Endothelial cell of umbilical vein (primary cell): ENCODE data around the gene PMIS2. TPM values are rescaled to one million over a fixed set of nuclear protein-coding genes. Genes with fewer than 3 reads are reported as not detected.
A peak's percentile ranks its signal among the peaks of the same experiment; 100 is the strongest.

Source experiments
- BruUV-seq: library from RNA; stranded (reverse); fragments of 400-500 nt; replicated peaks from 2 replicates; lab custom pipeline; 2021; lab: Mats Ljungman, UMichigan
- CTCF ChIA-PET: fragments of 300-600, 350-600 bp; sonication (Branson Sonifier 250); formaldehyde crosslinking; loops from one replicate; lab custom pipeline; 2021; ENCODE audit warnings: antibody characterized with exemption, inconsistent platforms; lab: Charles Lee
- POLR2A ChIA-PET: fragments of 300-600, 350-600 bp; sonication (Branson Sonifier 250); formaldehyde crosslinking; loops from one replicate; lab custom pipeline; 2021; ENCODE audit warnings: antibody characterized with exemption, inconsistent platforms; lab: Charles Lee
- DNase-seq: peaks from one replicate; pipeline ENCODE4 v3.0.0-alpha.2; 2011; ENCODE audit warnings: low read depth, low spot score
- FAIRE-seq: peaks from 2 replicates; lab custom pipeline; 2011; peaks lifted over from hg19 to GRCh38; lab: Jason Lieb, UNC
- H2AFZ ChIP-seq: 2 replicates; pipeline ENCODE4 v1.6.0; 2012; ENCODE audit warnings: low read depth, low read length, control low read depth, inconsistent platforms
- H3K27ac ChIP-seq: 2 replicates; pipeline ENCODE4 v1.5.1; 2011; ENCODE audit warnings: low read depth, mild to moderate bottlenecking, control low read depth, low read length, moderate library complexity; ENCODE audit not compliant: insufficient read depth
- H3K27me3 ChIP-seq, 2 experiments: 2 replicates each; pipeline versions ENCODE4 v1.6.0 to v1.6.1; 2011; ENCODE audit warnings: low read length in 2 of 2, mixed read lengths in 1 of 2; ENCODE audit not compliant: control insufficient read depth in 2 of 2, insufficient read depth in 2 of 2
- H3K36me3 ChIP-seq, 2 experiments: 2 replicates in 1 of 2; 3 replicates in 1 of 2; pipeline ENCODE4 v1.5.1; 2011; ENCODE audit warnings: low read length in 2 of 2, mild to moderate bottlenecking in 1 of 2, moderate library complexity in 1 of 2; ENCODE audit not compliant: control insufficient read depth in 2 of 2, insufficient read depth in 2 of 2; ENCODE audit errors: extremely low read depth in 1 of 2
- H3K4me1 ChIP-seq: 3 replicates; pipeline ENCODE4 v1.5.1; 2011; ENCODE audit warnings: mild to moderate bottlenecking, low read length; ENCODE audit not compliant: control insufficient read depth, insufficient read depth; ENCODE audit errors: extremely low read depth
- H3K4me2 ChIP-seq: 2 replicates; pipeline ENCODE4 v1.6.1; 2011; ENCODE audit warnings: low read length, control low read depth, mixed read lengths; ENCODE audit not compliant: insufficient read depth
- H3K4me3 ChIP-seq, 3 experiments: fragments of 200-600 bp in 1 of 3; sonication (generic), shearing (Covaris generic) in 1 of 3; replicated peaks in 1 of 3; 2 replicates each; pipeline ENCODE4 v1.5.1; 2011 to 2016; ENCODE audit warnings: control low read depth in 3 of 3, low read length in 3 of 3, mild to moderate bottlenecking in 2 of 3, inconsistent platforms in 1 of 3, low read depth in 1 of 3, moderate library complexity in 1 of 3; ENCODE audit not compliant: insufficient read depth in 1 of 3
- H3K79me2 ChIP-seq: 2 replicates; pipeline ENCODE4 v1.6.0; 2012; ENCODE audit warnings: low read length, inconsistent platforms; ENCODE audit not compliant: control insufficient read depth, insufficient read depth
- H3K9ac ChIP-seq: replicated peaks from 2 replicates; pipeline ENCODE3; 2011; ENCODE audit warnings: low read length, control low read depth; ENCODE audit not compliant: insufficient read depth; ENCODE audit errors: extremely low read depth
- H3K9me1 ChIP-seq: replicated peaks from 3 replicates; pipeline ENCODE4 v1.6.0; 2011; ENCODE audit warnings: mild to moderate bottlenecking, low read length; ENCODE audit not compliant: control insufficient read depth, insufficient read depth; ENCODE audit errors: extremely low read depth
- H3K9me3 ChIP-seq: replicated peaks from 2 replicates; pipeline ENCODE4 v1.5.1; 2012; ENCODE audit warnings: low read length, inconsistent platforms; ENCODE audit not compliant: control insufficient read depth, insufficient read depth
- H4K20me1 ChIP-seq: replicated peaks from 2 replicates; pipeline ENCODE3; 2011; ENCODE audit warnings: mild to moderate bottlenecking, low read length; ENCODE audit not compliant: control insufficient read depth, insufficient read depth; ENCODE audit errors: extremely low read depth
- CTCF ChIP-seq, 2 donors: IDR thresholded peaks; 1 replicate in 1 of 2; 2 replicates in 1 of 2; pipeline ENCODE4 v1.5.1; 2011; ENCODE audit warnings: low read length in 2 of 2, mild to moderate bottlenecking in 2 of 2, moderate library complexity in 2 of 2, control low read depth in 1 of 2, inconsistent platforms in 1 of 2, low read depth in 1 of 2; ENCODE audit not compliant: insufficient read depth in 1 of 2; ENCODE audit errors: extremely low read depth in 1 of 2
- EZH2 ChIP-seq: IDR thresholded peaks from 2 replicates; pipeline ENCODE4 v1.6.1; 2012; ENCODE audit warnings: borderline replicate concordance, low read depth, mild to moderate bottlenecking, moderate library complexity, low read length, inconsistent platforms; ENCODE audit not compliant: severe bottlenecking
- FOS ChIP-seq: IDR thresholded peaks from 2 replicates; pipeline ENCODE4 v1.6.1; 2011; ENCODE audit warnings: mild to moderate bottlenecking, low read length, moderate library complexity, borderline replicate concordance; ENCODE audit not compliant: insufficient read depth
- GATA2 ChIP-seq: IDR thresholded peaks from 2 replicates; pipeline ENCODE4 v1.7.0; 2011; ENCODE audit warnings: low read depth, mild to moderate bottlenecking, moderate library complexity, mixed read lengths, low read length; ENCODE audit not compliant: insufficient read length, insufficient read depth
- JUN ChIP-seq: IDR thresholded peaks from 2 replicates; pipeline ENCODE4 v1.6.1; 2011; ENCODE audit warnings: borderline replicate concordance, low read depth; ENCODE audit not compliant: insufficient read length, insufficient read depth
- MAX ChIP-seq: IDR thresholded peaks from 2 replicates; pipeline ENCODE4 v1.6.1; 2011; ENCODE audit not compliant: insufficient read depth, insufficient read length
- MYC ChIP-seq: IDR thresholded peaks from one replicate; pipeline ENCODE4 v1.6.1; 2011; ENCODE audit warnings: mild to moderate bottlenecking, low read depth, low read length
- POLR2A ChIP-seq: IDR thresholded peaks from 2 replicates; pipeline ENCODE4 v1.6.1; 2012; ENCODE audit warnings: low read depth, mild to moderate bottlenecking, control low read depth, low read length
- POLR2AphosphoS5 ChIP-seq: IDR thresholded peaks from 2 replicates; pipeline ENCODE4 v1.6.1; 2012; ENCODE audit warnings: low read depth, mild to moderate bottlenecking, control low read depth, low read length, moderate library complexity; ENCODE audit not compliant: insufficient read depth
- dilution Hi-C: fragments of 300-500 bp; cut with MboI; formaldehyde crosslinking; loops from one replicate; pipeline ENCODE4 v1.15.0; 2019; ENCODE audit warnings: low sequenced_read_pairs; ENCODE audit not compliant: extremely low pct_ligation_motif_present
- intact Hi-C: fragments of 100-400 bp; cut with micrococcal nuclease; formaldehyde crosslinking; loops from one replicate; pipeline ENCODE4 v1.10.0; 2022
- polyA plus RNA-seq, 4 experiments: library from polyadenylated mRNA; depleted of rRNA in 3 of 4; stranded (reverse) in 3 of 4; unstranded in 1 of 4; fragments of >200 nt; gene quantifications; 2 replicates each; pipeline versions ENCODE4 v1.2.1 to v1.2.3, GENCODE V29; 2011 to 2012; ENCODE audit warnings: missing spikeins in 1 of 4
- total RNA-seq: library from RNA; stranded (reverse); gene quantifications from 2 replicates; pipeline ENCODE4 v1.2.3, GENCODE V29; 2021

PMIS2 gene
- total and polyA plus RNA-seq, 2 donors (not counting 3 experiments of a cell fraction or from before 2014, with no cell fraction given): not detected

- H3K27ac ChIP-seq: peak overlapping the region; percentile 79
- no peaks in the 10 kb centered on the region for H3K27me3 ChIP-seq
- H3K79me2 ChIP-seq: peaks cover 15% of the 10 kb centered on the region
- H3K9me3 ChIP-seq: no peaks in the 10 kb centered on the region
- H4K20me1 ChIP-seq: no peaks in the 10 kb centered on the region
- peak overlapping the region; percentile 88 for H3K4me2 ChIP-seq
- CTCF ChIA-PET: no interaction called here
- dilution Hi-C loops: no loop called here
- intact Hi-C loops: loop anchor here (1.0 to 5.0 kb wide), 4 partner anchors 66 to 385 kb away; partner anchors contain the start of genes HAUS5 and RBM42
- no TSS peak for BruUV-seq
- peak overlapping the region; percentile 77 to 88 (median 88) for H3K4me3 ChIP-seq
- POLR2A ChIA-PET: no interaction called here
- peak overlapping the region; percentile 81 for H2AFZ ChIP-seq
- TF ChIP-seq CTCF (IDR thresholded peaks at IDR 0.05; ENCODE audit: extremely low read depth in 1 of 2, insufficient read depth in 1 of 2, low read depth in 1 of 2, low read length in 2 of 2) (no peak), EZH2 (no peak), MAX (no peak), POLR2AphosphoS5 (no peak), MYC (no peak), POLR2A (no peak), FOS (no peak), JUN (no peak), GATA2 (no peak)
- FAIRE-seq: no peak
- no peaks in the 10 kb centered on the region for H3K9me1 ChIP-seq
- DNase-seq: no peak
- H3K9ac ChIP-seq: peak overlapping the region; percentile 87
- H3K36me3 ChIP-seq: no peaks in the 10 kb centered on the region
- peaks cover 16% of the 10 kb centered on the region for H3K4me1 ChIP-seq
These were observed 40.1 kb upstream of the PMIS2 start for GRCh38 chr19:35545855-35546381.
